ENCODE measurements around the gene PPIP5K2. TPM values are rescaled to one million over a fixed set of nuclear protein-coding genes. Genes with fewer than 3 reads are reported as not detected.
A peak's percentile ranks its signal among the peaks of the same experiment; 100 is the strongest.

The PPIP5K2 gene
- total and polyA plus RNA-seq, 2 donors from 2014 or later, result 17.1 to 56.4 TPM

DNA sequence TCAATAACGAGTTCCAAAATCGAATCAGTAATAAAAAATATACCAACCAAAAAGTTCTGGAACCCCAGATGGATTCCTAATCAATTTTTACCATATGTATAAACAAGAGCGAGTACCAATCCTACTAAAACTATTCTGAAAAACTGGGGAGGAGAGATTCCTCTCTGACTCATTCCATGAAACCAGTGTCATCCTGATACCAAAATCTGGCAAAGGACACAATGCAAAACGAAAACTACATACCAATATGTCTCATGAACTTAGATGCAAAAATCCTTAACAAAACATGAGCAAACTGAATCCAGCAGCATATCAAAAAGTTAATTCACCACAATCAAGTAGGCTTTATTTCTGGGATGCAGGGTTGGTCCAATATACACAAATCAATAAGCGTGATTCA lies 108.0 kb downstream of the PPIP5K2 start:
- Histone ChIP-seq H3K27ac (ENCODE audit: low read depth in 2 of 2, low read length in 2 of 2) (no peak overlapping the region), H3K9me3 (ENCODE audit: control insufficient read depth in 2 of 3, insufficient read depth in 1 of 3, low read length in 3 of 3) (no peaks in the 10 kb centered on the region), H3K9ac (ENCODE audit: low read length in 3 of 3) (no peak overlapping the region), H3K4me3 (ENCODE audit: low read length in 3 of 3) (no peak overlapping the region), H3K4me1 (ENCODE audit: control insufficient read depth in 2 of 3, insufficient read depth in 2 of 3, low read depth in 1 of 3, low read length in 3 of 3) (no peaks in the 10 kb centered on the region), H3K36me3 (ENCODE audit: control insufficient read depth in 2 of 3, insufficient read depth in 3 of 3, low read length in 3 of 3) (no peaks in the 10 kb centered on the region), H3K27me3 (ENCODE audit: control insufficient read depth, insufficient read depth, low read length) (no peaks in the 10 kb centered on the region)
- intact Hi-C loops (cut with DNase I), result loop anchor here (5.0 kb wide), 1 partner anchor 254 kb away; no protein-coding TSS in a partner anchor
- DNase-seq, result no peak
- FAIRE-seq, result no peak
- TF ChIP-seq, protein P1, sequence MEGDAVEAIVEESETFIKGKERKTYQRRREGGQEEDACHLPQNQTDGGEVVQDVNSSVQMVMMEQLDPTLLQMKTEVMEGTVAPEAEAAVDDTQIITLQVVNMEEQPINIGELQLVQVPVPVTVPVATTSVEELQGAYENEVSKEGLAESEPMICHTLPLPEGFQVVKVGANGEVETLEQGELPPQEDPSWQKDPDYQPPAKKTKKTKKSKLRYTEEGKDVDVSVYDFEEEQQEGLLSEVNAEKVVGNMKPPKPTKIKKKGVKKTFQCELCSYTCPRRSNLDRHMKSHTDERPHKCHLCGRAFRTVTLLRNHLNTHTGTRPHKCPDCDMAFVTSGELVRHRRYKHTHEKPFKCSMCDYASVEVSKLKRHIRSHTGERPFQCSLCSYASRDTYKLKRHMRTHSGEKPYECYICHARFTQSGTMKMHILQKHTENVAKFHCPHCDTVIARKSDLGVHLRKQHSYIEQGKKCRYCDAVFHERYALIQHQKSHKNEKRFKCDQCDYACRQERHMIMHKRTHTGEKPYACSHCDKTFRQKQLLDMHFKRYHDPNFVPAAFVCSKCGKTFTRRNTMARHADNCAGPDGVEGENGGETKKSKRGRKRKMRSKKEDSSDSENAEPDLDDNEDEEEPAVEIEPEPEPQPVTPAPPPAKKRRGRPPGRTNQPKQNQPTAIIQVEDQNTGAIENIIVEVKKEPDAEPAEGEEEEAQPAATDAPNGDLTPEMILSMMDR (IDR thresholded peaks at IDR 0.05; ENCODE audit: borderline replicate concordance, extremely low read depth, insufficient read depth), result no peak

DNA sequence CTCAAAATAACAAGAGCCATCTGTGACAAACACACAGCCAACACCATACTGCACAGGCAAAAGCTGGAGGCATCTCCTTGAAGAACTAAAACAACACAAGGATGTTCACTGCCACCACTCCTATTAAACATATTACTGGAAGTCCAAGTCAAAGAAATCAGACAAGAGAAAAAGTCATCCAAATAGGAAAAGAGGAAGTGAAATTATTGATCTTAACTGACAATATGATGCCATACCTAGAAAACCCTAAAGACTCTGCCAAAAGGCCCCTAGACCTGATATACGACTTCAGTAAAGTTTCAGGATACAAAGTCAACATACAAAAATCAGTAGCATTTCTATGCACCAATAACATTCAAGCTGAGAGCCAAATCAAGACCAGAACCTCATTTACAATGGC lies 108.5 kb downstream of the PPIP5K2 start:
- Histone ChIP-seq H3K27me3 (ENCODE audit: control insufficient read depth, insufficient read depth, low read length) (no peaks in the 10 kb centered on the region), H3K36me3 (ENCODE audit: control insufficient read depth in 2 of 3, insufficient read depth in 3 of 3, low read length in 3 of 3) (no peaks in the 10 kb centered on the region), H3K4me3 (ENCODE audit: low read length in 3 of 3) (no peak overlapping the region), H3K9ac (ENCODE audit: low read length in 3 of 3) (no peak overlapping the region), H3K9me3 (ENCODE audit: control insufficient read depth in 2 of 3, insufficient read depth in 1 of 3, low read length in 3 of 3) (no peaks in the 10 kb centered on the region), H3K4me1 (ENCODE audit: control insufficient read depth in 2 of 3, insufficient read depth in 2 of 3, low read depth in 1 of 3, low read length in 3 of 3) (no peaks in the 10 kb centered on the region), H3K27ac (ENCODE audit: low read depth in 2 of 2, low read length in 2 of 2) (no peak overlapping the region)
- DNase-seq (no peak), FAIRE-seq (no peak)
- intact Hi-C loops (cut with DNase I), result loop anchor here (5.0 kb wide), 1 partner anchor 254 kb away; no protein-coding TSS in a partner anchor
- TF ChIP-seq, protein P1 (IDR thresholded peaks at IDR 0.05; ENCODE audit: borderline replicate concordance, extremely low read depth, insufficient read depth), result no peak

GRCh38 chr5:103232393-103232999 lies 112.4 kb downstream of the PPIP5K2 start:
- Histone ChIP-seq H3K9me3 (ENCODE audit: control insufficient read depth in 2 of 3, insufficient read depth in 1 of 3, low read length in 3 of 3) (no peaks in the 10 kb centered on the region), H3K4me1 (ENCODE audit: control insufficient read depth in 2 of 3, insufficient read depth in 2 of 3, low read depth in 1 of 3, low read length in 3 of 3) (no peaks in the 10 kb centered on the region), H3K9ac (ENCODE audit: low read length in 3 of 3) (no peak overlapping the region), H3K27me3 (ENCODE audit: control insufficient read depth, insufficient read depth, low read length) (no peaks in the 10 kb centered on the region), H3K27ac (ENCODE audit: low read depth in 2 of 2, low read length in 2 of 2) (no peak overlapping the region), H3K4me3 (ENCODE audit: low read length in 3 of 3) (no peak overlapping the region), H3K36me3 (ENCODE audit: control insufficient read depth in 2 of 3, insufficient read depth in 3 of 3, low read length in 3 of 3) (no peaks in the 10 kb centered on the region)
- DNase-seq (peak in 1 of 5 donors; percentile 42), FAIRE-seq (peak; percentile 94)
- intact Hi-C loops (cut with DNase I), result no loop called here
- TF ChIP-seq, protein P1 (IDR thresholded peaks at IDR 0.05; ENCODE audit: borderline replicate concordance, extremely low read depth, insufficient read depth), result peak; percentile 84

Data from kidney (tissue), 14 donors.